ENCODE results near the gene IPO13.

IPO13 gene

GRCh38 chr1:43982808-43983207 is 36.1 kb downstream of the IPO13 start:
- H3K4me1 ChIP-seq (ENCODE audit: control insufficient read depth, insufficient read depth, low read length, poor library complexity, severe bottlenecking): peaks cover 19% of the 10 kb centered on the region
- WGBS, 2 experiments (ENCODE audit: insufficient coverage in 2 of 2): 89 to 94% methylated on average over 8 to 15 of the region's 15 CpGs

DNA sequence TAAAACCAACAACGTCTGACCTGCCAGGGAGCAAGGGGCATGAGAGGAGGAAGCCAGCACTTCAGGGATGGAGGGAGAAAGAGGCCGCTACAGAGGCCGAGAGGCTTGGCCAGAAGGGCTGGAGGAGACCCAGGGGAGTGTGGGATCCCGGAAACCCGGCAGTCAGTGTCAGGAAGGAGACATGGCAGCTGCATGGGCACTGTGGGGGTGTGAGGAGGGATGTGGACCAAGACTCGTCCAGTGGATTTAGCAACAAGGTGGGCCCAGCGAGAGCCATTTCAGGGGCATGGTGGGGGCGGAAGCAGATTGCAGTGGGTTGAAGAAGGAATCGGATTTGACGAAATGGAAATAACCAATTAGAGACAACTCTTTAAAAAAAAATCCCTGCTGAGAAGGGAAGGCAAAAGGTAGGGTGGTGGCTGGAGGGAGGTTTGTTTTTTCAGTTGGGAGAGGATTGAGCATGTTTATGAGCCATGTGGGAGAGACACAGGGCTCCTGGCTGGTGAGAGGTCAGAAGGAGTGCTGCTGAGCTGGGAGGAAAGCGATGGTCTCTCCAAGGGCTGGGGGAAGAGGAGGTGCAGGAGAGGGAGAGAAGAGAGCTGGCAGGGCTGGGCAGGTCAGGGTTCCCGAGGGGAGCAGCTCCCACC is 36.6 kb downstream of the IPO13 start:
- H3K9me3 ChIP-seq (ENCODE audit: control insufficient read depth, low read length): no peaks in the 10 kb centered on the region
- 85 to 92% methylated on average over 8 to 9 of the region's 12 CpGs for WGBS, 2 experiments (ENCODE audit: insufficient coverage in 2 of 2)
- H3K36me3 ChIP-seq (ENCODE audit: control insufficient read depth, insufficient read depth, low read length): peaks cover 59% of the 10 kb centered on the region
- H3K4me1 ChIP-seq (ENCODE audit: control insufficient read depth, insufficient read depth, low read length, poor library complexity, severe bottlenecking): peaks cover 19% of the 10 kb centered on the region
- H3K4me3 ChIP-seq (ENCODE audit: extremely low read depth, insufficient read depth, low read length, poor library complexity, severe bottlenecking): no peak overlapping the region
- no peak overlapping the region for H3K27ac ChIP-seq (ENCODE audit: low read depth, low read length, severe bottlenecking)

More at GRCh38 chr1:43982808-43983207, 36.1 kb downstream of the IPO13 start:
- Histone ChIP-seq H3K9me3 (ENCODE audit: control insufficient read depth, low read length) (no peaks in the 10 kb centered on the region), H3K4me3 (ENCODE audit: extremely low read depth, insufficient read depth, low read length, poor library complexity, severe bottlenecking) (no peak overlapping the region), H3K27ac (ENCODE audit: low read depth, low read length, severe bottlenecking) (no peak overlapping the region), H3K36me3 (ENCODE audit: control insufficient read depth, insufficient read depth, low read length) (peaks cover 64% of the 10 kb centered on the region)

DNA sequence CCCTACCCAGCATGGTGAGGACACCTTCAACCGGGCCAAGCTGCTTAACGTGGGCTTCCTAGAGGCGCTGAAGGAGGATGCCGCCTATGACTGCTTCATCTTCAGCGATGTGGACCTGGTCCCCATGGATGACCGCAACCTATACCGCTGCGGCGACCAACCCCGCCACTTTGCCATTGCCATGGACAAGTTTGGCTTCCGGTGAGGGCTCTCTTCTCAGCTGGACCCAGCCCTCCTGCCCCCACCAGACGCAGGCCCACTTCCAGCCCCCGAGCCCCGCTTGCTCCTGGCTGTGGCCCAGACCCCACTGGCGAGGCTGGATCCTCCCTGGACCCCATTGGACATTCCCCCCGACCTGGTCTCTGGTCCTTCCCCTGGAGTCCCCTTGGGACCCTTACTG is 38.1 kb downstream of the IPO13 start:
- Histone ChIP-seq H3K36me3 (ENCODE audit: control insufficient read depth, insufficient read depth, low read length) (peaks cover 59% of the 10 kb centered on the region), H3K9me3 (ENCODE audit: control insufficient read depth, low read length) (no peaks in the 10 kb centered on the region), H3K4me1 (ENCODE audit: control insufficient read depth, insufficient read depth, low read length, poor library complexity, severe bottlenecking) (peaks cover 19% of the 10 kb centered on the region), H3K4me3 (ENCODE audit: extremely low read depth, insufficient read depth, low read length, poor library complexity, severe bottlenecking) (no peak overlapping the region), H3K27ac (ENCODE audit: low read depth, low read length, severe bottlenecking) (no peak overlapping the region)
- 97% methylated on average over 12 to 16 of the region's 16 CpGs for WGBS, 2 experiments (ENCODE audit: insufficient coverage in 2 of 2)

- no peaks in the 10 kb centered on the region for H3K9me3 ChIP-seq (ENCODE audit: control insufficient read depth, low read length)
- H3K4me3 ChIP-seq (ENCODE audit: extremely low read depth, insufficient read depth, low read length, poor library complexity, severe bottlenecking): no peak overlapping the region
- WGBS, 2 experiments (ENCODE audit: insufficient coverage in 2 of 2): 84 to 95% methylated on average over 4 of the region's 4 CpGs
- H3K27ac ChIP-seq (ENCODE audit: low read depth, low read length, severe bottlenecking): no peak overlapping the region
- H3K36me3 ChIP-seq (ENCODE audit: control insufficient read depth, insufficient read depth, low read length): peaks cover 55% of the 10 kb centered on the region
- peaks cover 24% of the 10 kb centered on the region for H3K4me1 ChIP-seq (ENCODE audit: control insufficient read depth, insufficient read depth, low read length, poor library complexity, severe bottlenecking)
Measured at GRCh38 chr1:43985984-43986595, 39.3 kb downstream of the IPO13 start.

DNA sequence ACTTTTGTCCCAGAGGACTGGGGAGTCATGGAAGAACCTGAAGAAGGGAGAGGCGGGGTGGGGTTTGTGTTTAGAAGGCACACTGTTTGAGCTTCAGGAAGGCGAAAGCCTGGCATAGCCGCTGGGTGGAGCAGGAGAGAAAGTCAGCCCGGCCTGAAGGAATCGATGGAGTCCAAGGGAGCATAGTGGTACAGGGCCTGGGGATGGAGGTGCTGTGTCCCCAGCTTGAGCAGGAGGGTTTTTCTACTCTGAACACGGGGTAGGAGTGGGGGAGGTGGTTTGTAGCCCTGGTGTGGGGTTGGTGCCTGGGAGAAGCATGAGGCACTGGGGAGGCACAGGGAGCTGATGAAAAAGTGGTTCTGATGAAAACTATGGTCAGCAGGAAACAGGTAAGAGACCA is 40.0 kb downstream of the IPO13 start:
- 85 to 87% methylated on average over 5 to 6 of the region's 6 CpGs for WGBS, 2 experiments (ENCODE audit: insufficient coverage in 2 of 2)
- Histone ChIP-seq H3K27ac (ENCODE audit: low read depth, low read length, severe bottlenecking) (no peak overlapping the region), H3K4me1 (ENCODE audit: control insufficient read depth, insufficient read depth, low read length, poor library complexity, severe bottlenecking) (peaks cover 24% of the 10 kb centered on the region), H3K36me3 (ENCODE audit: control insufficient read depth, insufficient read depth, low read length) (peaks cover 49% of the 10 kb centered on the region), H3K4me3 (ENCODE audit: extremely low read depth, insufficient read depth, low read length, poor library complexity, severe bottlenecking) (no peak overlapping the region), H3K9me3 (ENCODE audit: control insufficient read depth, low read length) (no peaks in the 10 kb centered on the region)

DNA sequence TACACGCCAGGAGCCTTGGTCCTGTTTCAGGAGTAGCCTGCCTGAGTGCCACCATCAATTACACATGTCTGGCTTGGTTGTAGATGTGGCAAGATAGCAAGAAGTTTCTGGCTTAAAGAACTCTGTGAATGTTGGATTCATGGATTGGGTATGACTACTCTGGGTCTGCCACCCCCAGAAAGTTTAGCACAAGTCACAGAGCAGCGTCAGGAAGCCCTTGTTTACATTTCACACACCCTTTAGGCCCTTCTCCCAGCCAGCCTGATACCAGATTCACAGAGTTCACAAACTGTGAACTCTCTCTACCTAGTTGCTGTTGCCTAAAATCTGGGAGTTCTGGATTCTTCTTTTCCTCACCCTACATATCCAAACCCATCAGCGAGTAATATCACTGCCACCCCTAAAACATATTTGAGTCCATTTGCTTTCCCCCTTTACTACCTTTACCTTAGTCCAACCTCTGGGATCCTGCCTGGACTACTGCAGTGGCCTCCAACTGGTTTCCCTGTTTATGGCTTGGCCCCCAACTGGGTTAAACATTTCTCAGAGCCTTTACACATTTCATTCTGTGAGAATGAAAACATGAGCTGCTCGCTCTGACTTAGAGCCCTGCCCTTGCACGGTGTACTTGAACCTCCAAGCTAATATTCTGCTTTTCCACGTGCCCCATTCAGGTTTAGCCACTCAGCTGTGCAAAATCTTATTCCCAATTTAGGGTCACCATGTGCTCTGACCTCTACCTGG is 40.6 kb downstream of the IPO13 start:
- H3K36me3 ChIP-seq (ENCODE audit: control insufficient read depth, insufficient read depth, low read length): peaks cover 43% of the 10 kb centered on the region
- H3K4me1 ChIP-seq (ENCODE audit: control insufficient read depth, insufficient read depth, low read length, poor library complexity, severe bottlenecking): peaks cover 24% of the 10 kb centered on the region
- 92 to 95% methylated on average over 4 to 6 of the region's 6 CpGs for WGBS, 2 experiments (ENCODE audit: insufficient coverage in 2 of 2)
- H3K27ac ChIP-seq (ENCODE audit: low read depth, low read length, severe bottlenecking): peak overlapping the region; percentile 29
- no peaks in the 10 kb centered on the region for H3K9me3 ChIP-seq (ENCODE audit: control insufficient read depth, low read length)
- H3K4me3 ChIP-seq (ENCODE audit: extremely low read depth, insufficient read depth, low read length, poor library complexity, severe bottlenecking): no peak overlapping the region

- WGBS, 2 experiments (ENCODE audit: insufficient coverage in 2 of 2): 81 to 86% methylated on average over 16 of the region's 19 CpGs
- H3K36me3 ChIP-seq (ENCODE audit: control insufficient read depth, insufficient read depth, low read length): peaks cover 12% of the 10 kb centered on the region
- peak overlapping the region; percentile 59 for H3K4me3 ChIP-seq (ENCODE audit: extremely low read depth, insufficient read depth, low read length, poor library complexity, severe bottlenecking)
- peaks cover 24% of the 10 kb centered on the region for H3K4me1 ChIP-seq (ENCODE audit: control insufficient read depth, insufficient read depth, low read length, poor library complexity, severe bottlenecking)
- peak overlapping the region; percentile 45 for H3K27ac ChIP-seq (ENCODE audit: low read depth, low read length, severe bottlenecking)
- H3K9me3 ChIP-seq (ENCODE audit: control insufficient read depth, low read length): no peaks in the 10 kb centered on the region
Measured at GRCh38 chr1:43990271-43991199, 43.8 kb downstream of the IPO13 start.

DNA sequence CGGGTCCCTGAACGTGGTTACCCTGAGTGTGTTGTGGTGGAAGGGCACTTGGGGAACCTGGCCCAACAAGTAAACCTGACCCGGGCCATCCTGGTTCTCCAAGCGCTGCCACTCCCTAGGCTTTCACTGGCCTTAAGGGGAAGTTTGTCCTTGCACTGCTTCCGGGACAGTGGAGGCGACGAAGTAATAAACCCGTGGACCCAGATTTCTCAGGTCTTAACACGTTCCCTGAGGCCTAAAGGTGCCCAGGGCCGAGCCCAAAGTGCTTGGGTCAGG is 44.4 kb downstream of the IPO13 start:
- Histone ChIP-seq H3K27ac (ENCODE audit: low read depth, low read length, severe bottlenecking) (peak overlapping the region; percentile 45), H3K4me3 (ENCODE audit: extremely low read depth, insufficient read depth, low read length, poor library complexity, severe bottlenecking) (peak overlapping the region; percentile 59), H3K4me1 (ENCODE audit: control insufficient read depth, insufficient read depth, low read length, poor library complexity, severe bottlenecking) (peaks cover 18% of the 10 kb centered on the region), H3K36me3 (ENCODE audit: control insufficient read depth, insufficient read depth, low read length) (peaks cover 6% of the 10 kb centered on the region), H3K9me3 (ENCODE audit: control insufficient read depth, low read length) (no peaks in the 10 kb centered on the region)
- WGBS, 2 experiments (ENCODE audit: insufficient coverage in 2 of 2): 4 to 8% methylated on average over 8 to 10 of the region's 10 CpGs

DNA sequence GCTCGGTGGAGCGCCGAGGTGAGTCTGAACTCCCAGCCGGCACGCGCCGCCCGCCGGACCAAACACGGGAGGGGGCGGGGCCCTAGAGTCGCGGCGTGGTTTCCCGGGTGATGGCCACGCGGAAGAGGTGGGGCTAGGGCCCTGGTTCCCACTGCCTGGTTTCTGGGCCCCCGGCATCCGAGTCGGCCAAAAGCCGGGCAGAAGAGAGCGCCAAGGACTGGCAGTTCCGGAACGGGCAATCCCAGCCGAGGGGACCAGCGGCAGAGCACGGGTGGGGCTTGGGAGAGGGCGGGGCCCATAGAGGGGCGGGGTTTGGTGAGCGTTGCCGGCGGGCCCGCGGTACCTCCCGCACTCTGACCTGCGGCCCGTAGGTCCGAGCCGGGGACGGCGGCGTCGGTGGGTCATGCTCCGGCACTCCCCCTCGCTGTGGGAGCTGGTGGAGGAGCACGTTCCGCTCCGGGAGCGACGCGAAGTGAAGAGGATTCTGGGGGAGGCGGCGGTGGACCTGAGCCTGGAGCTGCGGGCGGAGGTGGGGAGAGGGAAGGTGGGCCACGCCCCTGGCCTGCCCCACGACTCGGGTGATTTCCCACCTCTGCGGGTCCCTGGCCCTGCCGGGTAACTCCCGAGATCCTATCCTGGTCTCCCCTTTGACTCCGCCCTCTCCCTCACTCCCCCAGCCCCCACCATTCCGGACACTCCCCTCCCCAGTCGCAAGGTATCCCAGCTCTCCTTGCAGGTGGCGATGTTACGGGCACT is 44.9 kb downstream of the IPO13 start, which contains the start of gene CCDC24:
CCDC24 (plus strand) TSS at position 124 of the 756 bp plus-strand sequence; CDS start at position 404, 280 bp downstream.
- 1% methylated on average over 40 to 60 of the region's 66 CpGs for WGBS, 2 experiments (ENCODE audit: insufficient coverage in 2 of 2)
- H3K4me3 ChIP-seq (ENCODE audit: extremely low read depth, insufficient read depth, low read length, poor library complexity, severe bottlenecking): peak within 1 kb of the TSS; percentile 59
- peak within 1 kb of the TSS; percentile 45 for H3K27ac ChIP-seq (ENCODE audit: low read depth, low read length, severe bottlenecking)
- H3K4me1 ChIP-seq (ENCODE audit: control insufficient read depth, insufficient read depth, low read length, poor library complexity, severe bottlenecking): peaks cover 16% of the 10 kb centered on the region
- no peaks in the 10 kb centered on the region for H3K9me3 ChIP-seq (ENCODE audit: control insufficient read depth, low read length)
- peaks cover under 1% of the 10 kb centered on the region for H3K36me3 ChIP-seq (ENCODE audit: control insufficient read depth, insufficient read depth, low read length)
